ENCODE results near the gene NOL7. TPM values are rescaled to one million over a fixed set of nuclear protein-coding genes. Genes with fewer than 3 reads are reported as not detected.

Gene NOL7
- total RNA-seq, 4 donors from 2014 or later = 46.6 to 66.0 (median 56.4) TPM

GRCh38 chr6:13624871-13625288 is 9.7 kb downstream of the NOL7 start:
- H3K27me3 ChIP-seq = no peaks in the 10 kb centered on the region
- TF ChIP-seq, protein P1, sequence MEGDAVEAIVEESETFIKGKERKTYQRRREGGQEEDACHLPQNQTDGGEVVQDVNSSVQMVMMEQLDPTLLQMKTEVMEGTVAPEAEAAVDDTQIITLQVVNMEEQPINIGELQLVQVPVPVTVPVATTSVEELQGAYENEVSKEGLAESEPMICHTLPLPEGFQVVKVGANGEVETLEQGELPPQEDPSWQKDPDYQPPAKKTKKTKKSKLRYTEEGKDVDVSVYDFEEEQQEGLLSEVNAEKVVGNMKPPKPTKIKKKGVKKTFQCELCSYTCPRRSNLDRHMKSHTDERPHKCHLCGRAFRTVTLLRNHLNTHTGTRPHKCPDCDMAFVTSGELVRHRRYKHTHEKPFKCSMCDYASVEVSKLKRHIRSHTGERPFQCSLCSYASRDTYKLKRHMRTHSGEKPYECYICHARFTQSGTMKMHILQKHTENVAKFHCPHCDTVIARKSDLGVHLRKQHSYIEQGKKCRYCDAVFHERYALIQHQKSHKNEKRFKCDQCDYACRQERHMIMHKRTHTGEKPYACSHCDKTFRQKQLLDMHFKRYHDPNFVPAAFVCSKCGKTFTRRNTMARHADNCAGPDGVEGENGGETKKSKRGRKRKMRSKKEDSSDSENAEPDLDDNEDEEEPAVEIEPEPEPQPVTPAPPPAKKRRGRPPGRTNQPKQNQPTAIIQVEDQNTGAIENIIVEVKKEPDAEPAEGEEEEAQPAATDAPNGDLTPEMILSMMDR (IDR thresholded peaks at IDR 0.05) = peak in 5 of 6 experiments; percentile 11 to 44 (median 40)
- TF ChIP-seq POLR2A (IDR thresholded peaks at IDR 0.05) = no peak
- no peaks in the 10 kb centered on the region for H3K4me1 ChIP-seq
- peaks cover 0 to 86% (median 0%) of the 10 kb centered on the region in 3 donors for H3K36me3 ChIP-seq
- H3K4me3 ChIP-seq = no peak overlapping the region
- no peak overlapping the region for H3K27ac ChIP-seq
- no peaks in the 10 kb centered on the region for H3K9me3 ChIP-seq
- DNase-seq = no peak

GRCh38 chr6:13629459-13630116 is 14.5 kb downstream of the NOL7 start:
- Histone ChIP-seq H3K36me3 (peaks cover 0 to 86% (median 0%) of the 10 kb centered on the region in 3 donors), H3K4me3 (no peak overlapping the region), H3K9me3 (no peaks in the 10 kb centered on the region), H3K27me3 (no peaks in the 10 kb centered on the region), H3K4me1 (no peaks in the 10 kb centered on the region), H3K27ac (no peak overlapping the region)
- TF ChIP-seq POLR2A (IDR thresholded peaks at IDR 0.05) = no peak
- TF ChIP-seq, protein P1 (IDR thresholded peaks at IDR 0.05) = no peak
- DNase-seq = no peak

DNA sequence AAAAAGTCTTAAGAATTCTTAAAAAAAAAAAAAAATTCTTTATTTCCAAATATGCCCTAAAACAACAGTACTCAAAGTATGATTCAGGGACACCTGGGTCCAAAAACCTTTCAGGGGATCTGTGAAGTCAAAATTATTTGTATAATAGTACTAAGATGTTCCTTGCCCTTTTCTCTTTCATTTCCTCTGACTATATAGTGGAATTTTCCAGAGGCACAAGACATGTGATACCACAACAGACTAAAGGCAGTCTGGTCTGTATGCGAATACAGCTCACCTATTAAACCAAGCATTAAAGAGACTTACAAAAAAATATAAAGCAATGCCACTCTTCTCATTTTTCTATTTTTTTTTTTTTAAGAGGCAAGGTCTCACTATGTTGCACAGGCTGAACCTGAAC is 15.4 kb downstream of the NOL7 start:
- Histone ChIP-seq H3K27ac (no peak overlapping the region), H3K4me1 (no peaks in the 10 kb centered on the region), H3K27me3 (no peaks in the 10 kb centered on the region), H3K4me3 (no peak overlapping the region), H3K36me3 (peaks cover 0 to 77% (median 0%) of the 10 kb centered on the region in 3 donors), H3K9me3 (no peaks in the 10 kb centered on the region)
- TF ChIP-seq POLR2A (IDR thresholded peaks at IDR 0.05) = no peak
- TF ChIP-seq, protein P1 (IDR thresholded peaks at IDR 0.05) = no peak
- DNase-seq = no peak

DNA sequence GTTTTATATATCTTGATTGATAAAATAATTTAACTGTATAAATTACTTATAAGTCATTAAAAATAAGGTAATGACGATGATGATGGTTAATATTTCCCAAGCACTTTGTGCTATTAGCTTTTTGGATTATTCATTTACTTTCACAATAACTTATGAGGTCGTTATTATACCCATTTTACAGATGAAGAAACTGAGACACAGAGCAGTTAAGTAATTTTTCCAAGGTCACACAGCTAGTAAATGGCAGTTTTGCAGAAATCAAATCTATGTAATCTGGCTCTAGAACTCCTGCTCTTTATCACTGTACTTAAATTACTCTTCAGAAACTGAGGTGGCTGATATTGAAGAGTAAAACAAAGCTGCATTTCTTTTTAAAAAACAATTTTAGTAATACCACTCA is 18.2 kb downstream of the NOL7 start:
- H3K4me1 ChIP-seq = no peaks in the 10 kb centered on the region
- DNase-seq = no peak
- TF ChIP-seq POLR2A (IDR thresholded peaks at IDR 0.05) = no peak
- TF ChIP-seq, protein P1 (IDR thresholded peaks at IDR 0.05) = no peak
- no peak overlapping the region for H3K4me3 ChIP-seq
- peaks cover 0 to 69% (median 0%) of the 10 kb centered on the region in 3 donors for H3K36me3 ChIP-seq
- H3K27me3 ChIP-seq = no peaks in the 10 kb centered on the region
- no peaks in the 10 kb centered on the region for H3K9me3 ChIP-seq
- H3K27ac ChIP-seq = no peak overlapping the region

GRCh38 chr6:13635948-13636658 is 21.0 kb downstream of the NOL7 start:
- Histone ChIP-seq H3K27me3 (no peaks in the 10 kb centered on the region), H3K4me3 (no peak overlapping the region), H3K36me3 (peaks cover 0 to 68% (median 0%) of the 10 kb centered on the region in 3 donors), H3K27ac (no peak overlapping the region), H3K4me1 (no peaks in the 10 kb centered on the region), H3K9me3 (no peaks in the 10 kb centered on the region)
- DNase-seq = no peak
- TF ChIP-seq POLR2A (IDR thresholded peaks at IDR 0.05) = no peak
- TF ChIP-seq, protein P1 (IDR thresholded peaks at IDR 0.05) = no peak

All from Peyer's patch (tissue), 4 donors.